Pancreas (tissue), 10 donors: ENCODE results near the gene PCDHA5. TPM values are rescaled to one million over a fixed set of nuclear protein-coding genes. Genes with fewer than 3 reads are reported as not detected.
A peak's percentile ranks its signal among the peaks of the same experiment; 100 is the strongest.

ENCODE experiments used
- ATAC-seq, 4 donors: fragments of 200-7000 bp; cut with Tn5 transposase; one replicate each; pipeline versions ENCODE4 v1.8.0 to v1.9.1; 2020; ENCODE audit warnings: mild to moderate bottlenecking in 4 of 4, moderate library complexity in 4 of 4
- DNase-seq, 6 donors: peaks; one replicate each; pipeline ENCODE4 v3.0.0-alpha.2; 2020
- FAIRE-seq: peaks from 2 replicates; lab custom pipeline; 2012; peaks lifted over from hg19 to GRCh38; lab: Jason Lieb, UNC
- H3K27ac ChIP-seq, 4 donors: fragments of 200-600 bp; sonication (generic); 1 replicate in 3 of 4; 2 replicates in 1 of 4; pipeline versions ENCODE4 v1.5.0 to v1.8.0; 2020
- H3K27me3 ChIP-seq, 4 donors: fragments of 200-600 bp; one replicate each; pipeline ENCODE4 v1.8.0; 2021
- H3K36me3 ChIP-seq, 3 donors: fragments of 200-600 bp; sonication (generic) in 1 of 3; one replicate each; pipeline versions ENCODE4 v1.5.0 to v1.8.0; 2020 to 2021
- H3K4me1 ChIP-seq, 3 donors: fragments of 200-600 bp; one replicate each; pipeline ENCODE4 v1.8.0; 2021
- H3K4me3 ChIP-seq, 4 donors: fragments of 200-600 bp; sonication (generic) in 2 of 4; one replicate each; pipeline versions ENCODE4 v1.5.0 to v1.8.0; 2020 to 2021
- H3K9me3 ChIP-seq, 4 donors: fragments of 200-600 bp; one replicate each; pipeline ENCODE4 v1.8.0; 2021
- WGBS, 2 donors: extraction: QIAGEN DNeasy Blood & Tissue Kit; methylation state at CpG; one replicate each; pipeline ENCODE4 v1.1.7; 2013; 5-methylcytosine and 5-hydroxymethylcytosine counted together
- intact Hi-C, 3 donors: fragments of 100-400 bp; cut with DNase I; formaldehyde crosslinking; loops; one replicate each; pipeline versions ENCODE4 v1.11.1 to v1.14.2; 2022
- polyA plus RNA-seq, 2 donors: library from polyadenylated mRNA; stranded (reverse); fragments of 200-250 nt; gene quantifications; one replicate each; pipeline ENCODE4 v1.2.3, GENCODE V29; 2013
- total RNA-seq, 6 donors: library from RNA; stranded (reverse); fragmentation: NEBNext Ultra II Directional in 4 of 6; extraction: Animal tissue kit (Norgen Biotek cat#: 25700) in 4 of 6; gene quantifications; one replicate each; pipeline versions ENCODE4 v1.2.1 to v1.2.4, GENCODE V29; 2021 to 2023
- TF ChIP-seq, protein P1 (sequence below), 4 donors: fragments of 200-600 bp; sonication (generic) in 3 of 4; IDR thresholded peaks; one replicate each; pipeline versions ENCODE4 v1.5.0 to v1.8.0; 2021; ENCODE audit warnings: antibody characterized with exemption in 4 of 4
- donor health status: healthy with polysubstance abuse.
- donor health status: DM: no; HTN: no; CAD: no; lungs with moderate emphysema.
- donor health status: DM: no; HTN: no; CAD: no.
- donor health status: control.
- donor health status: control.
- donor health status: Bipolar disorder and iron deficiency.
- donor health status: DM: yes; HTN: yes; CAD: no.
- donor health status: DM: no; HTN: no; CAD: no.
- donor health status: DM: no; HTN: no; CAD: no.
- donor health status: DM: yes; HTN: yes; CAD: no.

PCDHA5 gene
- total and polyA plus RNA-seq, 8 donors, result 0.24 to 0.96 (median 0.55) TPM

DNA sequence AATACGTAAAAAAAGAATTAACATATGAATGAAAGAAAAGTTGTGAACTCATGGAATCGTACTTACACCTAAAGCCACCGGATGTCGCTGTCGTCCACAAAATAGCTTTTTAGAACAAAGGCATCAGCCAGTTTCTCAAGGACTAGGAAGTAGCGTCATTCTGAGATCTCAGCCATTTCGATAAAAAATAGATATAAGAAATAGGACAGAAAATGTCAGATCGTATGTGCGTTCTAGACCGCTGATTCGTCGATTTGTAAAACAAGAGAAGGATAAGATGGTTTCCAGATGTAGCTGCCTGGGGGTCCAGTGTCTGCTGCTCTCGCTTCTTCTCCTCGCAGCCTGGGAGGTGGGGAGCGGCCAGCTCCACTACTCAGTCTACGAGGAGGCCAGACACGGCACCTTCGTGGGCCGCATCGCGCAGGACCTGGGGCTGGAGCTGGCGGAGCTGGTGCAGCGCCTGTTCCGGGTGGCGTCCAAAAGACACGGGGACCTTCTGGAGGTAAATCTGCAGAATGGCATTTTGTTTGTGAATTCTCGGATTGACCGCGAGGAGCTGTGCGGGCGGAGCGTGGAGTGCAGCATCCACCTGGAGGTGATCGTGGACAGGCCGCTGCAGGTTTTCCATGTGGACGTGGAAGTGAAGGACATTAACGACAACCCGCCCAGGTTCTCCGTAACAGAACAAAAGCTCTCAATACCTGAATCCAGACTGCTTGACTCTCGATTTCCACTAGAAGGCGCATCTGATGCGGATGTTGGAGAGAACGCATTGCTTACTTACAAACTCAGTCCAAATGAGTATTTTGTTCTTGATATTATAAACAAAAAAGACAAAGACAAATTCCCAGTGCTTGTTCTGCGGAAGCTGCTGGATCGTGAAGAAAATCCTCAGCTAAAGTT is 34.6 kb downstream of the PCDHA5 start, which contains the start of gene PCDHA10:
Gene PCDHA10, plus strand, starts transcription at position 126 of the 903 bp plus-strand sequence. Its CDS starts 152 bp downstream, at position 278.
- WGBS, 2 donors, result 18% methylated on average over 44 of the region's 44 CpGs; no CpG with 5 or more reads in 1 of the 2 donors
- Histone ChIP-seq H3K27me3 (no peaks in the 10 kb centered on the region), H3K27ac (peak within 1 kb of the TSS in 3 of 4 donors; percentile 34 to 54 (median 38)), H3K36me3 (no peaks in the 10 kb centered on the region), H3K4me3 (peak within 1 kb of the TSS in 3 of 4 donors; percentile 13 to 38 (median 34)), H3K4me1 (no peaks in the 10 kb centered on the region), H3K9me3 (no peaks in the 10 kb centered on the region)
- ATAC-seq (peak; percentile 79 to 97 (median 90)), FAIRE-seq (no peak), DNase-seq (no peak)
- intact Hi-C loops, result no loop called here
- TF ChIP-seq, protein P1, sequence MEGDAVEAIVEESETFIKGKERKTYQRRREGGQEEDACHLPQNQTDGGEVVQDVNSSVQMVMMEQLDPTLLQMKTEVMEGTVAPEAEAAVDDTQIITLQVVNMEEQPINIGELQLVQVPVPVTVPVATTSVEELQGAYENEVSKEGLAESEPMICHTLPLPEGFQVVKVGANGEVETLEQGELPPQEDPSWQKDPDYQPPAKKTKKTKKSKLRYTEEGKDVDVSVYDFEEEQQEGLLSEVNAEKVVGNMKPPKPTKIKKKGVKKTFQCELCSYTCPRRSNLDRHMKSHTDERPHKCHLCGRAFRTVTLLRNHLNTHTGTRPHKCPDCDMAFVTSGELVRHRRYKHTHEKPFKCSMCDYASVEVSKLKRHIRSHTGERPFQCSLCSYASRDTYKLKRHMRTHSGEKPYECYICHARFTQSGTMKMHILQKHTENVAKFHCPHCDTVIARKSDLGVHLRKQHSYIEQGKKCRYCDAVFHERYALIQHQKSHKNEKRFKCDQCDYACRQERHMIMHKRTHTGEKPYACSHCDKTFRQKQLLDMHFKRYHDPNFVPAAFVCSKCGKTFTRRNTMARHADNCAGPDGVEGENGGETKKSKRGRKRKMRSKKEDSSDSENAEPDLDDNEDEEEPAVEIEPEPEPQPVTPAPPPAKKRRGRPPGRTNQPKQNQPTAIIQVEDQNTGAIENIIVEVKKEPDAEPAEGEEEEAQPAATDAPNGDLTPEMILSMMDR (IDR thresholded peaks at IDR 0.05), result peak in 2 of 4 donors; percentile 5 to 12

DNA sequence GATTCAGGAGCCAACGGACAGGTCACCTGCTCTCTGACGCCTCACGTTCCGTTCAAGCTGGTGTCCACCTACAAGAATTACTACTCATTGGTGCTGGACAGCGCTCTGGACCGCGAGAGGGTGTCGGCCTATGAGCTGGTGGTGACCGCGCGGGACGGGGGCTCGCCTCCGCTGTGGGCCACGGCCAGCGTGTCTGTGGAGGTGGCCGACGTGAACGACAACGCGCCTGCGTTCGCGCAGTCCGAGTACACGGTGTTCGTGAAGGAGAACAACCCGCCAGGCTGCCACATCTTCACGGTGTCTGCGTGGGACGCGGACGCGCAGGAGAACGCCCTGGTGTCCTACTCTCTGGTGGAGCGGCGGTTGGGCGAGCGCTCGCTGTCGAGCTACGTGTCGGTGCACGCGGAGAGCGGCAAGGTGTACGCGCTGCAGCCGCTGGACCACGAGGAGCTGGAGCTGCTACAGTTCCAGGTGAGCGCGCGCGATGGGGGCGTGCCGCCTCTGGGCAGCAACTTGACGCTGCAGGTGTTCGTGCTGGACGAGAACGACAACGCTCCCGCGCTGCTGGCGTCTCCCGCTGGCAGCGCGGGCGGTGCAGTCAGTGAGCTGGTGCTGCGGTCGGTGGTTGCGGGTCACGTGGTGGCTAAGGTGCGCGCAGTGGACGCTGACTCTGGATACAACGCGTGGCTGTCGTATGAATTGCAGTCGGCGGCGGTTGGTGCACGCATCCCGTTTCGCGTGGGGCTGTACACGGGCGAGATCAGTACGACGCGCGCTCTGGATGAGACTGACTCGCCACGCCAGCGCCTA is 36.0 kb downstream of the PCDHA5 start:
- no peak for FAIRE-seq
- H3K36me3 ChIP-seq, result no peaks in the 10 kb centered on the region
- H3K27me3 ChIP-seq, result no peaks in the 10 kb centered on the region
- DNase-seq, result peak in 1 of 6 donors; percentile 61
- intact Hi-C loops, result no loop called here
- no peak for ATAC-seq
- H3K4me1 ChIP-seq, result no peaks in the 10 kb centered on the region
- no peak overlapping the region for H3K4me3 ChIP-seq
- TF ChIP-seq, protein P1 (IDR thresholded peaks at IDR 0.05), result no peak
- WGBS, 2 donors, result 45% methylated on average over 94 of the region's 94 CpGs; no CpG with 5 or more reads in 1 of the 2 donors
- no peak overlapping the region for H3K27ac ChIP-seq
- H3K9me3 ChIP-seq, result no peaks in the 10 kb centered on the region

DNA sequence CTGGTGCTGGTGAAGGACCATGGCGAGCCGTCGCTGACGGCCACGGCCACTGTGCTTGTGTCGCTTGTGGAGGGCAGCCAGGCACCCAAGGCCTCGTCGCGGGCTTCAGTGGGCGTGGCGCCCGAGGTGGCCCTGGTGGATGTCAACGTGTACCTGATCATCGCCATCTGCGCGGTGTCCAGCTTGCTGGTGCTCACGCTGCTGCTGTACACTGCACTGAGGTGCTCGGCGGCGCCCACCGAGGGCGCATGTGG is 36.5 kb downstream of the PCDHA5 start:
- Histone ChIP-seq H3K4me3 (no peak overlapping the region), H3K36me3 (no peaks in the 10 kb centered on the region), H3K4me1 (no peaks in the 10 kb centered on the region), H3K9me3 (no peaks in the 10 kb centered on the region), H3K27me3 (no peaks in the 10 kb centered on the region), H3K27ac (no peak overlapping the region)
- TF ChIP-seq, protein P1 (IDR thresholded peaks at IDR 0.05), result no peak
- WGBS, 2 donors, result 47% methylated on average over 22 of the region's 22 CpGs; no CpG with 5 or more reads in 1 of the 2 donors
- intact Hi-C loops, result no loop called here
- DNase-seq, result no peak
- no peak for FAIRE-seq
- no peak for ATAC-seq

DNA sequence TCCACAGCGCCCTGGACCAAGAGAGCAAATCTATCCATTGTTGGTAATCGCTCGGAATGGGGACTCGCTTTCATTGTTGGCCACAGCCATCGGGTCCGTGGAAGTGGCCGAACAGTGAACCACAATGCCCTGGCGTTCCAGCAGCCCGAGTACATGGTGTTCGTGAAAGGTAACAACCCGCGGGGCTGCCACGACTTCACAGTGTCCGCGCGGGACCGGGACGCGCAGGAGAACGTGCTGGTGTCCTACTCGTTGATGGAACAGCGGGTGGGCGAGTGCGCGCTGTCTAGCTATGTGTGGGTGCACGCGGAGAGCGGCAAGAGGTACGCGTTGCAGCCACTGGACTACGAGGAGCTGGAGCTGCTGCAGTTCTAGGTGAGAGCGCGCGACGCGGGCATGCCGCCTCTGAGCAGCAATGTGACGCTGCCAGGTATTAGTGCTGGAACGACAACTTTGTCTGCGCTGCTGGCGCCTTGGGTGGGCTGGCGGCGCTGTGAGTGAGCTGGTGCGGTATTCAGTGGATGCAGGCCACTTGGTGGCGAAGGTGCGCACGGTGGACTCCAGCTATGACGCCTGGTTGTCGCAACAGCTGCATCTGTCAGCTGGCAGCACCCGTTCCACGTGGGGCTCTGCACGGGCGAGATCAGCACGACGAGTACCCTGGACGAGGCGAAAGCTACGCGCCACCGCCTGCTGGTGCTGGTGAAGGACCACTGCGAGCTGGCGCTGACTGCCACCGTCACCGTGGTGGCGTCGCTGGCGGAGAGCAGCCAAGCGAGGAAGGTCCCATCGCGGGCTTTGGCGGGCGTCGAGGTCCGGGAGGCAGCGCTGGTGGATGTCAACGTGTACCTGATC is 41.3 kb downstream of the PCDHA5 start:
- Histone ChIP-seq H3K27ac (no peak overlapping the region), H3K4me3 (no peak overlapping the region), H3K36me3 (no peaks in the 10 kb centered on the region), H3K27me3 (no peaks in the 10 kb centered on the region), H3K9me3 (no peaks in the 10 kb centered on the region), H3K4me1 (no peaks in the 10 kb centered on the region)
- FAIRE-seq, result no peak
- peak in 1 of 6 donors; percentile 54 for DNase-seq
- intact Hi-C loops, result no loop called here
- no peak for ATAC-seq
- WGBS, 2 donors, result 33 to 36% methylated on average over 64 to 76 of the region's 76 CpGs
- TF ChIP-seq, protein P1 (IDR thresholded peaks at IDR 0.05), result no peak
